Germinal center (tissue), 1 donor: ENCODE data around the gene LRCH1.
A peak's percentile ranks its signal among the peaks of the same experiment; 100 is the strongest.

ENCODE experiments used
- DNase-seq: peaks from one replicate; pipeline ENCODE4 v3.0.0; 2012; ENCODE audit warnings: mixed read lengths, low spot score

The LRCH1 gene

GRCh38 chr13:46594374-46595078 lies 41.6 kb downstream of the LRCH1 start:
- no peak for DNase-seq

- DNase-seq: peak; percentile 49
Measured at GRCh38 chr13:46595136-46595884, 42.3 kb downstream of the LRCH1 start.

DNA sequence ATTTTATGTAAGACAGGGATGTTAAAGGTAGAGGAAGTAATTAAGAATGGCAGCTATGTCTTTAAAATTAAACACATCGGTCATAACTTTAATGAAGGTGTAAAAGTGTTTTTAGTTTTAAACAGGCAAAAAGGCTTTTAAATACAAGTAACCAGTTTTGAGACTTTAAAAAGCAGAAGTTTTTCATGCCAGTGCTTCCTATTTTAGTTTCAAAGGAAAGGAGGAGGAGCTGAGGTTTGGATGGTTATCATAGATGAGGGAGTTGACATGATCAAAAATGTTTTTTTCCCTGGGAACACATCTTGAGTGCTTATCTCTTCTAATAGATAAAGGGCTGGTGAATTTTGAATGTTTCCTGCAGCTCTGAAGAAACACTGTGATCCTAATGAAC lies 42.9 kb downstream of the LRCH1 start:
- no peak for DNase-seq

- DNase-seq: no peak
Measured at GRCh38 chr13:46596466-46596865, 43.5 kb downstream of the LRCH1 start.

GRCh38 chr13:46598140-46598819 lies 45.3 kb downstream of the LRCH1 start:
- peak; percentile 42 for DNase-seq

DNA sequence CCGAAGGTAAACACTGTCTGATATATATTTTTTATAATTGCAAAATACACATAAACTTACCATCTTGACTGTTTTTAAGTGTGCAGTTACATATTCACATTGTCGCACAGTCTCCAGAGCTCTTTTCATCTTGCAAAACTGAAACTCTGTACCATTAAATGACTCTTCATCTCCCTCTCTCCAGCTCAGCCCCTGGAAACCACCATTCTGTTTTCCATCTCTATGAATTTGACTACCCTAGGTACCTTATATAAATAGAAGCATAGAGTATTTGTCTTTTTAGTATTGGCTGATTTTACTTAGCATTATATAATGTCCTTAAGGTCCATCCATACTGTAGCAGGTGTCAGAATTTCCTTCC lies 45.8 kb downstream of the LRCH1 start:
- no peak for DNase-seq

GRCh38 chr13:46600943-46601311 lies 48.0 kb downstream of the LRCH1 start:
- no peak for DNase-seq

GRCh38 chr13:46602531-46602930 lies 49.6 kb downstream of the LRCH1 start:
- DNase-seq: no peak

DNA sequence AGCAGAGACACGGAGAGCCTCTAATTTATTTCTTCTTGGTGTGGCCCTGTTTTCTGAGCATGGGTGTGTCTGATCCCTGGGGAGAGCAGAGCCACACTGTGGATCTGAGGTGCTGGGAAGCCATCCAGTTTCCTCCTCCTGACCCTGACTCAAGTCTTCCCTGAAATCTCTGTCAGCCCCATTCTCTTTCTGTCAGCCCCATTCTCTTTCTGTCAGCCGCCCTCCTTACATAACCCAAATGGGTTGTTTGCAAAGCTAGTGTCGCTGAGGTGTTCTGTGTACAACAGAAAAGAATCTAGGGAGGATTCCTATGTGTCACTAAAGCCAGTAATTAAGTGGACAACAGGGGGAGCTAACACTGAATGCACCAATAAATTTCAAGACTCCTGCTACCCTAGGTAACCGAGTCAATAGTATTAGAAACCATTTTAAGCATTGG lies 50.2 kb downstream of the LRCH1 start:
- no peak for DNase-seq

- DNase-seq: no peak
Measured at GRCh38 chr13:46604226-46604990, 51.4 kb downstream of the LRCH1 start.

- DNase-seq: no peak
Measured at GRCh38 chr13:46605076-46605824, 52.3 kb downstream of the LRCH1 start.

GRCh38 chr13:46605825-46606554 lies 53.0 kb downstream of the LRCH1 start:
- peak; percentile 31 for DNase-seq

DNA sequence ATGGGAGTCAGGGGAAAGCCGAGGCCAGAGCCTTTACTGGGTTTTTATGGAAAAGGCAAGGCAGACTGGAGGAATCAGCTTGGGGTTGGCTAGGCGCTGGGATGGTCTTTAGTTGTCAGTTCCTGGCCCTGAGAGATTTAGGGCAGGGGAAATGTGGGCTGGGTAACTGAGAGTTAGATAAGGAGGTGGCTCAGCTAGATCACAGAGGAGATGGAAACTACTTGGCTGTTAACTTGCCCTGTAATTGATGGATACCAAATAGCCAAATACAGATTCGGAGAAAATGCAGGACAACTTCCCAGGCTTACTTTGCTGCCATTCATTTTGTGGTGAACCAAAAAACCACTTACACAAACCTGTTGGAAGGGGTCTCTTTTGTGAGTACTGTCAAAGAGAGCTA lies 54.0 kb downstream of the LRCH1 start:
- no peak for DNase-seq

DNA sequence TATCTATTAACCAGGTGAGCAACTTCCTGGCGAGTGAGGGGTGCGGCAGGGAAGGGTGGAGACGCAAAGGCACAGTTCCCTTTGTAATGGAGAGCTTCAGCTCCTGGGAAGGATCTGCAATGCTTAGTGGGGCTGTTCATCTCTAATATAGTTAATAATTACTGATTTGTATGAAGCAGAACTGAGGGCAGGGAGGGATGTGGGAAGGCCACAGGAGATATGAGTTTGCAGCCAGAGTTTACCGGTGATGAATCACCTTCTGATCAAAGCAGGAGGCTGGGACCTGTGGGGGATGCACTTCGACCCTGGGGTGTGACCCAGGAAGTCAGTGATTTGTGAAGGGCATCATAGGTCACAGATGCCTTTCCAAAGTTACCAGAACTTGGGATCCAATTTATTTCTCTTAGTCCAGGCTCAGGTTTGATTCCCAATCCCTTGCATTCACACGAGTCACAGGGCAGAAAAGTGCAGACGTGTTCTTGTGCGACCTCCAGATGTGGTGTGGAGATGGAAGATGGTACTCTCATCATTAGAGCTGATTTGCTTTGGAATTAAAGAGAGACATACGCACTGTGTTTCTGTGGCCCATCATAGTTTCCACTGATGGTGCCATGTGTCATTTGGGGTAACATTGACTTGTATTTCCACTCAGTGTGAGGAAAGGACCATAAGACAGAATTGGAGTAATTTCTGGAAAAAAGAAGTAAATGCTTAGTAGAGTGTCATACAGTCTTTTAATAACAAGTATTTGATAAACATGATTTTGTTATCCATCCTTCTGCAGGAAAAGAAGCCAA lies 55.0 kb downstream of the LRCH1 start:
- no peak for DNase-seq

- no peak for DNase-seq
Measured at GRCh38 chr13:46609052-46609451, 56.1 kb downstream of the LRCH1 start.

GRCh38 chr13:46609726-46610125 lies 56.8 kb downstream of the LRCH1 start:
- DNase-seq: no peak

DNA sequence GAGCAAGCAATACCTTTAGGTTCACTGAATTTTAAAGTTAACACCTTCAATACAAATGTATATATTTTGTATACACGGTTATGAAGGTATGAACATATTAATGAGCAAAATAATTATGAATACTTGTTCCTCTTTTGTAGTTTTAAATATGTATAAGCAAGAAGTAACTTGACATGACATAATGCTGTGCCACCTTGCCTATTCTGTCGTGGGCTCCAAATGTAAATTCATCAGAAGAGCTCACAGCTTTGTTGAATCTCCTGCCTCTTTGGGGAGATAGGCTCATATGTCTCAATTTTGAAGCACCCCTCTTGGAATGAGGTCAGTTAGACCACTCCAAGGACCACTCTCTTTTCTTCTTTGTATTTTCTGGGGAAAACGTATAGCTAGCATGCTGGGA lies 59.3 kb downstream of the LRCH1 start:
- DNase-seq: peak; percentile 36

DNA sequence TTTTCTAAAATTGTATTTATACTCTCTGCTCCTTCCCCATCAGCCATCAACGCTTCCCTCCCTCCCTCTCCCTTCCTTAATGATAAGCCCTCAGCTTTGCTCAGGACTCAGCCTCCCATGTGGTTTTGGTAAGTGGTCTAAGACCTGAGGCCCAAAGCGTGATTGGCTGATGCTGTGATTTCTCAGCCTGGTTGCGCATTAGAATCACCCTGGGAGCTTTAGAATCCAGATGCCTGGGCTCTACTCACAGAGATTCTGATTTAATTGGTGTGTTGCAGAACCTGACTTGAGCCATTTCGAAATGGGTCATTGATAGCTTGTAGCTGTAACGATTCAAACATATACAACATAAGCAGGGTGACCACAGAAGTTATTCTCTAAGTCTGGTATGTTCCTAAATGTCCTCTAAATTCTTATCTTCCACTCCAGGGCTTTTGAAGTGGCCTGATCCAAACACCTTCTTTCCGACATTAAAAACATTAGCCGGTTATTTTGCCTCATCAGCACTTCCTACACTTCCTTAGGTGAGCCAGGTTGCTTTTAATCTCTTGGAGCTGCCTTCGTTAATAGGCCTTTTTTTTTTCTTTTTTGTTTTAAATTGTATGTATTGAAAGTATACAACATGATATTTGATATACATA lies 60.6 kb downstream of the LRCH1 start:
- no peak for DNase-seq

DNA sequence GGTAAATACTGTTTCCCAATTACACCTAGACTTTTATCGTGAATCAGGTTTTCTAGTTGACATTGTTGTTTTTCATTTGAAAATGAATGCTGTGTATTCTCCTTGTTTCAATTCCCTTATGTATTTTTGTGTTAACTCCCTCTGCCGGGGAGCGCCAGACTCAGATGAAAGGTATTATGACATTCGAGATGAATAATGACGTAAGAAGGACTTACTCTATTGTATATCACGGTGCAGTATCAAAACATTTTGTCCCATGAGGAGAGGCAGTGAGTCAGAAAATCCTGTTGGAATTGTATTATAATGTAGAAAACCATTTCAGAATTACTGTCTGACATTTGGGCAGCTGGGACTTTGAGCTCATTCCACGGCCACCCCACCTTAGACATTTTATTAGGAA lies 61.6 kb downstream of the LRCH1 start:
- DNase-seq: no peak
